GM12878 (cell line): ENCODE data around the gene APOM. TPM values are rescaled to one million over a fixed set of nuclear protein-coding genes. Genes with fewer than 3 reads are reported as not detected.
A peak's percentile ranks its signal among the peaks of the same experiment; 100 is the strongest.

Source experiments
- ATAC-seq: fragments of 200-7000 bp; cut with Tn5 transposase; 3 replicates; pipeline ENCODE4 v1.9.1; 2020; ENCODE audit warnings: mild to moderate bottlenecking, moderate library complexity
- BruUV-seq: library from RNA; stranded (reverse); fragments of 400-500 nt; replicated peaks from 2 replicates; lab custom pipeline; 2021; lab: Mats Ljungman, UMichigan
- CTCF ChIA-PET: fragments of 300-600 bp; sonication (Branson Sonifier 250); formaldehyde crosslinking; extraction: SDS; loops from one replicate; lab custom pipeline; 2021; ENCODE audit warnings: inconsistent platforms; lab: Yijun Ruan, JAX
- POLR2A ChIA-PET: fragments of 350-600 bp; formaldehyde crosslinking; extraction: SDS; loops from one replicate; lab custom pipeline; 2021; ENCODE audit warnings: inconsistent platforms; lab: Charles Lee
- RAD21 ChIA-PET: fragments of 300-600 bp; sonication (Branson Sonifier 250); formaldehyde crosslinking; loops from one replicate; lab custom pipeline; 2023; ENCODE audit warnings: antibody characterized with exemption; ENCODE audit not compliant: unreplicated experiment; lab: Charles Lee
- SMC1A ChIA-PET: fragments of 300-600 bp; sonication (Branson Sonifier 250); formaldehyde crosslinking; loops from one replicate; lab custom pipeline; 2023; ENCODE audit not compliant: unreplicated experiment, uncharacterized antibody; lab: Charles Lee
- DNase-seq: peaks from one replicate; pipeline ENCODE4 v3.0.0-alpha.2; 2011; ENCODE audit warnings: low read depth, low spot score
- FAIRE-seq: peaks from 3 replicates; lab custom pipeline; 2011; peaks lifted over from hg19 to GRCh38; lab: Jason Lieb, UNC
- H2AFZ ChIP-seq: 2 replicates; pipeline ENCODE4 v1.6.0; 2011; ENCODE audit warnings: low read depth, low read length, control low read depth; ENCODE audit not compliant: control insufficient read depth
- H3K27ac ChIP-seq: 2 replicates; pipeline ENCODE4 v1.5.1; 2011; ENCODE audit warnings: control low read depth; ENCODE audit not compliant: control insufficient read depth, insufficient read depth
- H3K27me3 ChIP-seq, 2 experiments: replicated peaks in 1 of 2; 2 replicates each; pipeline versions ENCODE4 v1.6.0 to v1.6.1; 2011; ENCODE audit warnings: low read length in 1 of 2; ENCODE audit not compliant: control insufficient read depth in 2 of 2, insufficient read depth in 2 of 2
- H3K36me3 ChIP-seq, 2 experiments: 2 replicates each; pipeline ENCODE4 v1.5.1; 2011; ENCODE audit warnings: low read length in 1 of 2; ENCODE audit not compliant: control insufficient read depth in 2 of 2, insufficient read depth in 2 of 2
- H3K4me1 ChIP-seq: 2 replicates; pipeline ENCODE4 v1.6.1; 2011; ENCODE audit warnings: mild to moderate bottlenecking, low read length, moderate library complexity, mixed read lengths; ENCODE audit not compliant: control insufficient read depth, insufficient read depth
- H3K4me2 ChIP-seq: 2 replicates; pipeline ENCODE4 v1.6.0; 2011; ENCODE audit warnings: control low read depth; ENCODE audit not compliant: control insufficient read depth, insufficient read depth
- H3K4me3 ChIP-seq: fragments of 200-600 bp; sonication (generic); 2 replicates; pipeline ENCODE4 v1.5.1; 2016
- H3K79me2 ChIP-seq: 2 replicates; pipeline ENCODE4 v1.6.0; 2011; ENCODE audit warnings: low read length; ENCODE audit not compliant: control insufficient read depth, insufficient read depth
- H3K9ac ChIP-seq: 2 replicates; pipeline ENCODE4 v1.8.0; 2011; ENCODE audit warnings: low read length, control low read depth, mixed read lengths; ENCODE audit not compliant: control insufficient read depth, insufficient read depth
- H3K9me3 ChIP-seq: replicated peaks from 3 replicates; pipeline ENCODE4 v1.5.1; 2011; ENCODE audit warnings: mild to moderate bottlenecking, low read length; ENCODE audit not compliant: control insufficient read depth, insufficient read depth
- H4K20me1 ChIP-seq: 2 replicates; pipeline ENCODE4 v1.6.0; 2011; ENCODE audit not compliant: control insufficient read depth, insufficient read depth
- BHLHE40 ChIP-seq, 2 experiments: fragments of 450-650 bp in 1 of 2; IDR thresholded peaks; 2 replicates each; pipeline ENCODE4 v1.6.1; 2011 to 2017; ENCODE audit warnings: low read depth in 2 of 2, borderline replicate concordance in 1 of 2, improper control_type of control experiment in 1 of 2, low read length in 1 of 2, mild to moderate bottlenecking in 1 of 2
- POLR2A ChIP-seq: IDR thresholded peaks from 2 replicates; pipeline ENCODE4 v1.6.1; 2011; ENCODE audit warnings: low read depth, mild to moderate bottlenecking, low read length
- WGBS: methylation state at CpG from one replicate; pipeline ENCODE4 v1.1.6; 2016; ENCODE audit warnings: low lambda C conversion rate; ENCODE audit not compliant: insufficient replicate concordance, insufficient coverage; ENCODE audit errors: missing lambda C conversion rate; 5-methylcytosine and 5-hydroxymethylcytosine counted together
- in situ Hi-C: fragments of 300-500 bp; cut with MboI; formaldehyde crosslinking; loops from 9 replicates; pipeline ENCODE4 v1.14.3; 2018; ENCODE audit warnings: mixed read lengths
- intact Hi-C: fragments of 100-400 bp; cut with micrococcal nuclease; formaldehyde crosslinking; loops from one replicate; pipeline ENCODE4 v1.14.2; 2022; ENCODE audit not compliant: unreplicated experiment
- polyA plus RNA-seq, 11 experiments: library from polyadenylated mRNA; depleted of rRNA in 4 of 11; unstranded in 6 of 11; stranded (reverse) in 5 of 11; fragments of >200 nt; fragmentation: Nextera tagmentation in 4 of 11; fragmentation: Illumina TruSeq in 1 of 11; extraction: Ambion mirVana in 4 of 11; extraction: Trizol in 1 of 11; gene quantifications; 1 replicate in 1 of 11; 2 replicates in 10 of 11; pipeline versions ENCODE4 v1.2.1 to v1.2.3, GENCODE V29; 2011 to 2016; ENCODE audit warnings: inconsistent platforms in 2 of 11, missing spikeins in 2 of 11, low read depth in 1 of 11
- total RNA-seq, 4 experiments: library from RNA; depleted of rRNA in 3 of 4; stranded (reverse); fragments of >200 nt in 3 of 4; fragmentation: Illumina TruSeq in 1 of 4; extraction: Trizol in 1 of 4; gene quantifications; 2 replicates each; pipeline versions ENCODE4 v1.2.1 to v1.2.3, GENCODE V29; 2013 to 2021
- TF ChIP-seq, protein P1 (sequence below): fragments of 450-650 bp; IDR thresholded peaks from 2 replicates; pipeline ENCODE4 v1.6.1; 2017; ENCODE audit warnings: mild to moderate bottlenecking, low read depth, inconsistent platforms; ENCODE audit not compliant: poor library complexity, severe bottlenecking

The APOM gene
- total and polyA plus RNA-seq, 10 of the 15 experiments (the other 5 are each of a cell fraction or from before 2014, with no cell fraction given): 4.0 to 14.1 (median 7.1) TPM

DNA sequence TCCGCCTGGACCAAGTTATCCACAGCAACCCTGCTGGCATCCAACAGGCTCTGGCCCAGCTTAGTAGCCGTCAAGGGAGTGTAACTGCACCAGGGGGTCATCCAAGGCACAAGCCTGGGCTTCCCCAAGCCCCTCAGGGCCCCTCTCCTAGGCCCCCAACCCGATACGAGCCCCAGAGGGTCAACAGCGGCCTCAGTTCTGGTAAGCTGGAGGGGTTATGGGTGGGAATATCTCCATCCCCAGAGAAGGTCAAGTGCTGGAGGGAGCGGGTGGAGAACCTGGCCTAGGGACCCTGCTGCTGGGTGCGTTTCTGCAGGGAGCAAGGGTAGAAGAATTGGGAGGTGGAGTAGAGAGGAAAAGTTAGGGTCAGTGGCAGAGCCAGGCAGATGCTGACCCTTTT lies 22.2 kb upstream of the APOM start:
- SMC1A ChIA-PET: interaction anchor here (0.7 kb wide), 1 partner anchor 11 kb away, joined by 3 read pairs; no protein-coding TSS in a partner anchor
- peaks cover 57 to 58% of the 10 kb centered on the region in 2 experiments for H3K36me3 ChIP-seq
- no peak overlapping the region for H3K4me2 ChIP-seq
- CTCF ChIA-PET: interaction anchor here (1.1 kb wide), 1 partner anchor 11 kb away, joined by 3 read pairs; no protein-coding TSS in a partner anchor
- no peaks in the 10 kb centered on the region for H3K27me3 ChIP-seq
- 78% methylated on average over 7 of the region's 7 CpGs for WGBS
- no peak overlapping the region for H3K9ac ChIP-seq
- no peak overlapping the region for H2AFZ ChIP-seq
- ATAC-seq (no peak), DNase-seq (no peak)
- in situ Hi-C loops: no loop called here
- no peaks in the 10 kb centered on the region for H3K9me3 ChIP-seq
- POLR2A ChIA-PET: no interaction called here
- no peaks in the 10 kb centered on the region; the same call in 1 of the 2 replicates for H3K79me2 ChIP-seq
- intact Hi-C loops: no loop called here
- no peak overlapping the region for H3K4me3 ChIP-seq
- TF ChIP-seq POLR2A: peak; percentile 54
- TF ChIP-seq, protein P1, sequence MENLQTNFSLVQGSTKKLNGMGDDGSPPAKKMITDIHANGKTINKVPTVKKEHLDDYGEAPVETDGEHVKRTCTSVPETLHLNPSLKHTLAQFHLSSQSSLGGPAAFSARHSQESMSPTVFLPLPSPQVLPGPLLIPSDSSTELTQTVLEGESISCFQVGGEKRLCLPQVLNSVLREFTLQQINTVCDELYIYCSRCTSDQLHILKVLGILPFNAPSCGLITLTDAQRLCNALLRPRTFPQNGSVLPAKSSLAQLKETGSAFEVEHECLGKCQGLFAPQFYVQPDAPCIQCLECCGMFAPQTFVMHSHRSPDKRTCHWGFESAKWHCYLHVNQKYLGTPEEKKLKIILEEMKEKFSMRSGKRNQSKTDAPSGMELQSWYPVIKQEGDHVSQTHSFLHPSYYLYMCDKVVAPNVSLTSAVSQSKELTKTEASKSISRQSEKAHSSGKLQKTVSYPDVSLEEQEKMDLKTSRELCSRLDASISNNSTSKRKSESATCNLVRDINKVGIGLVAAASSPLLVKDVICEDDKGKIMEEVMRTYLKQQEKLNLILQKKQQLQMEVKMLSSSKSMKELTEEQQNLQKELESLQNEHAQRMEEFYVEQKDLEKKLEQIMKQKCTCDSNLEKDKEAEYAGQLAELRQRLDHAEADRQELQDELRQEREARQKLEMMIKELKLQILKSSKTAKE: no peak
- TF ChIP-seq, all 136 proteins: peak for 1
- no peak for FAIRE-seq
- no peaks in the 10 kb centered on the region for H4K20me1 ChIP-seq
- H3K4me1 ChIP-seq: no peaks in the 10 kb centered on the region
- RAD21 ChIA-PET: no interaction called here
- no TSS peak for BruUV-seq
- no peak overlapping the region for H3K27ac ChIP-seq

DNA sequence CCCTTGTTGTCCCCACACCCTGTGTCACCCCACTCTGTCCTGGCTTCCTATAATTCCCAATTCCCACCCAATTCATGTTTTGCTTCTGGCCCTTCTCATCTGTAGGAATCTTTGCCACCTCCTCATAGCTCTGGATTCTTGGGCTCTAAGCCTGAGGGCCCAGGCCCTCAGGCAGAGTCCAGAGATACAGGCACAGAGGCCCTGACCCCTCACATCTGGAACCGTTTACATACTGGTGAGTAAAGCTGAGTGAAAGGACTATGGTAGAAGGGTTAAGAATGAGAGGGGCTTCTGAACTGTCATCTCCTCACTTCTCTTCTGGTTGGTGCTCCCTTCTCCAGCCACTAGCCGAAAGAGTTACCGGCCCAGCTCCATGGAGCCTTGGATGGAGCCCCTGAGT lies 21.6 kb upstream of the APOM start:
- H3K9me3 ChIP-seq: no peaks in the 10 kb centered on the region
- intact Hi-C loops: no loop called here
- POLR2A ChIA-PET: interaction anchor here (0.8 kb wide), 1 partner anchor 18 kb away, joined by 3 read pairs; no protein-coding TSS in a partner anchor
- in situ Hi-C loops: no loop called here
- TF ChIP-seq BHLHE40 (IDR thresholded peaks at IDR 0.05; ENCODE audit: borderline replicate concordance in 1 of 2, low read depth in 2 of 2, low read length in 1 of 2): no peak
- WGBS: 64% methylated on average over 3 of the region's 3 CpGs
- H3K4me1 ChIP-seq: no peaks in the 10 kb centered on the region
- CTCF ChIA-PET: no interaction called here
- no peak overlapping the region for H2AFZ ChIP-seq
- no peak overlapping the region for H3K9ac ChIP-seq
- BruUV-seq: no TSS peak
- no peak overlapping the region for H3K4me3 ChIP-seq
- no peaks in the 10 kb centered on the region for H4K20me1 ChIP-seq
- no peak for ATAC-seq
- no peak for FAIRE-seq
- no peak overlapping the region for H3K4me2 ChIP-seq
- SMC1A ChIA-PET: interaction anchor here (1.2 kb wide), 1 partner anchor 83 kb away, joined by 3 read pairs; no protein-coding TSS in a partner anchor
- no peak overlapping the region for H3K27ac ChIP-seq
- RAD21 ChIA-PET: no interaction called here
- H3K27me3 ChIP-seq: no peaks in the 10 kb centered on the region
- peaks cover 53 to 56% of the 10 kb centered on the region in 2 experiments for H3K36me3 ChIP-seq
- no peak for DNase-seq
- H3K79me2 ChIP-seq: no peaks in the 10 kb centered on the region; the same call in 1 of the 2 replicates
